ENCODE measurements around the gene BRD3. TPM values are rescaled to one million over a fixed set of nuclear protein-coding genes. Genes with fewer than 3 reads are reported as not detected.

The BRD3 gene
- total RNA-seq, 1 experiment from 2014 or later, result 63.1 TPM

- Histone ChIP-seq H3K79me2 (ENCODE audit: insufficient read depth, low read length) (no peaks in the 10 kb centered on the region), H2BK20ac (ENCODE audit: low read depth, low read length, poor library complexity, severe bottlenecking) (no peak overlapping the region), H4K20me1 (ENCODE audit: control insufficient read depth, insufficient read depth, insufficient read length) (no peaks in the 10 kb centered on the region), H2BK120ac (ENCODE audit: low read depth, low read length, poor library complexity, severe bottlenecking) (no peak overlapping the region), H4K91ac (ENCODE audit: insufficient read length, low read depth, low read length) (no peak overlapping the region), H3K23ac (ENCODE audit: insufficient read length, low read depth, low read length) (no peak overlapping the region), H3K4ac (ENCODE audit: low read depth, low read length) (no peak overlapping the region), H3T11ph (ENCODE audit: low read length) (no peak overlapping the region), H2BK5ac (ENCODE audit: insufficient read length, low read length) (no peak overlapping the region), H3K23me2 (ENCODE audit: insufficient read length, low read depth, low read length, poor library complexity, severe bottlenecking) (no peaks in the 10 kb centered on the region), H4K5ac (ENCODE audit: insufficient read length, low read depth, low read length) (no peak overlapping the region), H3K9me3 (ENCODE audit: control insufficient read depth, low read depth, low read length) (peaks cover 13% of the 10 kb centered on the region), H4K8ac (replicated peaks; ENCODE audit: insufficient read length, low read depth, low read length) (no peak overlapping the region), H3K14ac (ENCODE audit: insufficient read depth, low read length) (no peak overlapping the region), H3K18ac (ENCODE audit: insufficient read length, low read depth, low read length) (no peak overlapping the region), H3K9ac (ENCODE audit: extremely low read depth, insufficient read length, low read length) (no peak overlapping the region), H2AK5ac (ENCODE audit: insufficient read length, low read length) (no peak overlapping the region), H3K56ac (ENCODE audit: insufficient read length, low read depth, low read length) (no peak overlapping the region), H3K27me3 (ENCODE audit: insufficient read depth, low read length) (no peaks in the 10 kb centered on the region), H3K4me2 (ENCODE audit: insufficient read depth, insufficient read length, low read length) (no peak overlapping the region), H3K4me1 (ENCODE audit: insufficient read depth, low read length) (no peaks in the 10 kb centered on the region), H2BK15ac (ENCODE audit: low read depth, low read length) (no peak overlapping the region), H2BK12ac (ENCODE audit: insufficient read length, low read depth, low read length) (no peak overlapping the region), H2AFZ (ENCODE audit: low read length) (no peak overlapping the region), H3K27ac (ENCODE audit: insufficient read length, low read depth, low read length) (no peak overlapping the region), H3K79me1 (ENCODE audit: insufficient read depth, low read depth, low read length, poor library complexity, severe bottlenecking) (no peaks in the 10 kb centered on the region)
- Mint-ChIP-seq H3K4me1 (no peaks in the 10 kb centered on the region), H3K4me3 (no peak overlapping the region), H3K9me3 (peaks cover 17 to 21% of the 10 kb centered on the region in 2 experiments), H3K36me3 (ENCODE audit: insufficient read depth in 1 of 3, low read depth in 3 of 3) (peaks cover 4 to 5% (median 5%) of the 10 kb centered on the region in 3 experiments; a peak in 5 of 7 replicates), H3K27ac (no peak overlapping the region), H3K27me3 (ENCODE audit: low read depth) (peaks cover 12% of the 10 kb centered on the region)
- no peak for DNase-seq
- no peak for TF ChIP-seq CTCF (conservative IDR thresholded peaks at IDR 0.05)
- WGBS (ENCODE audit: extremely low coverage, insufficient read length, low lambda C conversion rate), result no CpG with 5 or more reads among the region's 9 CpGs
Measured at GRCh38 chr9:134007571-134007970, 60.3 kb downstream of the BRD3 start.

Measured in H9 (cell line).